Tibial nerve (tissue), 4 donors: ENCODE data around the gene CEP78. TPM values are rescaled to one million over a fixed set of nuclear protein-coding genes. Genes with fewer than 3 reads are reported as not detected.

ENCODE experiments used
- DNase-seq, 2 donors: peaks; one replicate each; pipeline ENCODE4 v3.0.0-alpha.2; 2019; ENCODE audit warnings: low spot score in 2 of 2
- H3K27ac ChIP-seq, 4 donors: fragments of 200-600 bp; sonication (generic) in 3 of 4; one replicate each; pipeline ENCODE4 v1.5.1; 2017 to 2019; ENCODE audit warnings: mild to moderate bottlenecking in 1 of 4
- H3K27me3 ChIP-seq, 2 donors: fragments of 200-600 bp; sonication (generic) in 1 of 2; one replicate each; pipeline versions ENCODE4 v1.5.1 to v1.6.0; 2017 to 2019
- H3K36me3 ChIP-seq, 3 donors: fragments of 200-600 bp; sonication (generic); one replicate each; pipeline ENCODE4 v1.5.1; 2018 to 2019
- H3K4me1 ChIP-seq, 4 donors: fragments of 200-600 bp; sonication (generic) in 3 of 4; one replicate each; pipeline ENCODE4 v1.5.1; 2017 to 2019
- H3K4me3 ChIP-seq, 4 donors: fragments of 200-600 bp; sonication (generic) in 3 of 4; one replicate each; pipeline ENCODE4 v1.5.1; 2017 to 2019; ENCODE audit warnings: mild to moderate bottlenecking in 1 of 4, moderate library complexity in 1 of 4
- H3K9me3 ChIP-seq, 4 donors: fragments of 200-600 bp; sonication (generic) in 3 of 4; one replicate each; pipeline ENCODE4 v1.5.1; 2017 to 2019
- CTCF ChIP-seq, 5 experiments: fragments of 200-600 bp in 3 of 5; fragments of 450-650 bp in 2 of 5; sonication (generic) in 3 of 5; IDR thresholded peaks; one replicate each; pipeline ENCODE4 v1.5.1; 2016 to 2019; ENCODE audit warnings: antibody characterized with exemption in 5 of 5, mild to moderate bottlenecking in 3 of 5, moderate library complexity in 2 of 5
- EP300 ChIP-seq, 2 donors: sonication (generic); formaldehyde crosslinking; IDR thresholded peaks; one replicate each; pipeline ENCODE4 v1.6.1; 2017; ENCODE audit warnings: antibody characterized with exemption in 2 of 2, mild to moderate bottlenecking in 1 of 2
- POLR2A ChIP-seq, 2 donors: fragments of 450-650 bp; IDR thresholded peaks; one replicate each; pipeline ENCODE4 v1.6.1; 2017; ENCODE audit warnings: antibody characterized with exemption in 2 of 2, mild to moderate bottlenecking in 2 of 2, moderate library complexity in 2 of 2
- WGBS, 2 donors: methylation state at CpG; one replicate each; pipeline ENCODE4 v1.1.5; 2018; 5-methylcytosine and 5-hydroxymethylcytosine counted together
- total RNA-seq, 4 donors: library from RNA; depleted of rRNA; stranded (reverse); fragments of >200 nt; gene quantifications; one replicate each; pipeline ENCODE4 v1.1.0, GENCODE V29; 2016

CEP78 gene
- total RNA-seq, 4 donors from 2014 or later: 8.8 to 21.3 (median 13.3) TPM

DNA sequence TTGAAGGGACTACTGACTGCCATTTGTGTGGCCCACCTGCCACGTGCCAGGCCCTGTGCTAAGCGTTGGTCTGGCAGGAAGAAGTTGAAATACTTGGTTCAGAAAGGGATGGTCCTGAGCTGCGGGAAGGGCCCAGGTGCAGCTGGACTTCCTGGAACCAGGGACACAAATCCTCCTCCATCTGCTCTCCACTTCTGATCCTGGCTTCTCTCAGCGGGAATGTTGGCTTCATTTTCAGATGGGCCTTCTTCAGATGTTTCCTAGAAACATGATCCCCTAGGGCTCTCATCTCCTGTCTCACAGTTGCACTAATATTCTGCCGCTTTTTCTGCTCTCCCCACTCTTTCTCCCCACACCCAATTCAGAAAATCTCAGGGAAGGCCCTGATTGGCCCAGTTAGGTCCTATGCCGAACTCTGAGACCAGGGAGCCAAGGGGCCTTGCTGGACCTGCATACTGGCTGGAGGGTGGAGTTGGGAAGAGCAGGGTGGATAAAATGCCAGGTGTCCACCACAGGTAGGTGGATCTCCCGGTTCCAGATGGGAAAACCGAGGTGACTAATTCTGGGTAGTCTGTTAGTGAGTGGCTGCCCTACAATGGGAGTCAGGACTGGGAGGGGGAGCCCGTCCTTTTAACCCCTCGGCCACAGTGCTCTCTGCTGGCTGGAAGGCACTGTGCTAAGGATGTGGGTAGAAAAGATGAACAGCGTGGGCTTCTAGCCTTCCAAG is 80.5 kb downstream of the CEP78 start:
- peaks cover 0 to 63% (median 0%) of the 10 kb centered on the region in 3 donors for H3K36me3 ChIP-seq
- no peak for DNase-seq
- no peaks in the 10 kb centered on the region for H3K9me3 ChIP-seq
- TF ChIP-seq EP300 (IDR thresholded peaks at IDR 0.05) (no peak), CTCF (IDR thresholded peaks at IDR 0.05) (no peak), POLR2A (IDR thresholded peaks at IDR 0.05) (no peak)
- WGBS, 2 donors: 90 to 93% methylated on average over 11 of the region's 11 CpGs
- H3K27ac ChIP-seq: no peak overlapping the region
- peaks cover 0 to 11% (median 2%) of the 10 kb centered on the region in 4 donors for H3K4me1 ChIP-seq
- H3K27me3 ChIP-seq: no peaks in the 10 kb centered on the region
- no peak overlapping the region for H3K4me3 ChIP-seq

DNA sequence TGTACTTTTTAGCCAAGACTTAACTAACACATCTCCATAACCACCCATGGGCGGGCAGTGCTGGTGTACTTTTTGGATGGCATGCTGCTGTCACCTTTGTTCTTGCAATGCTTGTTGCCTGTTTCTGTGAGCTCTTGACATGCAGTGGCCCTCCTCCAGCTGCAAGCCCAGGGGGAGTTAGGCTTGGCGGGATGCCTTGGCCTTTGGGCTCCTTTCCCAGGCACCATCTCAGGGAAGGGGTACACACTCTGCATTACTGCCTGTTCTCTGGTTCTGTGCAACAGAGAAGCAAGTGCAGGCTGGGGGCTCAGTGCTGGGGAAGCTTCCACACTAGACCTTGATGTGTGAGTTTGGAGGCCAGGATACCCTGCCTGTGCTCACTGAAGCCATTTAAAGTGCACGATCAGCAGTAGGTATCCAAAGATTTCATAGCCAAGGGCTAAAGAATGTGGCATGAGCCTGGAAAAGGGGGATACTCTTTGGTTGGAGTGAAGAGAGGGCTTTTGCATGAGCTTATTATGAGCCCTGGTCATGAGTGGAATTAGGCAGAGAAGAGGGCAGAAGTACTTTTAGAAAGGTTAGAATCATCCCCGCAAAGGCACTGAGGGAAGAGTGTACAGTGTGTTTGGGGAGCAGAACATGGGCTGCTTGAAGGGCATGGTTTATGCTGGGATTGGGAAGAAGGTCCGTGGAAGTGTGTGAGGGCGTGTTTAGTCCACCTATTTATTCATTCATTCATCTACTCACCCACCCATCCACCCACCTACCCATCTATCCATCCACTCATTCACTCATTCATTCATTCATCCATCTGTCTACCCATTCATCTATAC is 83.5 kb downstream of the CEP78 start:
- Histone ChIP-seq H3K36me3 (peaks cover 0 to 66% (median 0%) of the 10 kb centered on the region in 3 donors), H3K27me3 (no peaks in the 10 kb centered on the region), H3K27ac (no peak overlapping the region), H3K9me3 (no peaks in the 10 kb centered on the region), H3K4me3 (no peak overlapping the region), H3K4me1 (peaks cover 0 to 11% (median 2%) of the 10 kb centered on the region in 4 donors)
- TF ChIP-seq POLR2A (IDR thresholded peaks at IDR 0.05): no peak
- no peak for TF ChIP-seq CTCF (IDR thresholded peaks at IDR 0.05)
- no peak for TF ChIP-seq EP300 (IDR thresholded peaks at IDR 0.05)
- WGBS, 2 donors: 74 to 87% methylated on average over 6 of the region's 6 CpGs
- DNase-seq: no peak

GRCh38 chr9:78320030-78320693 is 84.3 kb downstream of the CEP78 start:
- 90 to 93% methylated on average over 4 of the region's 4 CpGs for WGBS, 2 donors
- DNase-seq: no peak
- H3K27me3 ChIP-seq: no peaks in the 10 kb centered on the region
- no peaks in the 10 kb centered on the region for H3K9me3 ChIP-seq
- H3K27ac ChIP-seq: no peak overlapping the region
- no peak overlapping the region for H3K4me3 ChIP-seq
- TF ChIP-seq CTCF (IDR thresholded peaks at IDR 0.05) (no peak), EP300 (IDR thresholded peaks at IDR 0.05) (no peak), POLR2A (IDR thresholded peaks at IDR 0.05) (no peak)
- peaks cover 0 to 66% (median 0%) of the 10 kb centered on the region in 3 donors for H3K36me3 ChIP-seq
- H3K4me1 ChIP-seq: peaks cover 0 to 7% (median 2%) of the 10 kb centered on the region in 4 donors

- no peaks in the 10 kb centered on the region for H3K27me3 ChIP-seq
- H3K36me3 ChIP-seq: peaks cover 0 to 61% (median 0%) of the 10 kb centered on the region in 3 donors
- no peak overlapping the region for H3K4me3 ChIP-seq
- no peaks in the 10 kb centered on the region for H3K9me3 ChIP-seq
- no peak overlapping the region for H3K27ac ChIP-seq
- WGBS, 2 donors: 78 to 92% methylated on average over 4 of the region's 4 CpGs
- peaks cover 0 to 9% (median 0%) of the 10 kb centered on the region in 4 donors for H3K4me1 ChIP-seq
- no peak for DNase-seq
- TF ChIP-seq CTCF (IDR thresholded peaks at IDR 0.05): no peak
- no peak for TF ChIP-seq POLR2A (IDR thresholded peaks at IDR 0.05)
- TF ChIP-seq EP300 (IDR thresholded peaks at IDR 0.05): no peak
Observed at GRCh38 chr9:78320875-78321496, 85.1 kb downstream of the CEP78 start.
